ENCODE results near the gene TMEM14B. TPM values are rescaled to one million over a fixed set of nuclear protein-coding genes. Genes with fewer than 3 reads are reported as not detected.
A peak's percentile ranks its signal among the peaks of the same experiment; 100 is the strongest.
"Not testable (repeated sequence)": the region's sequence is repeated elsewhere in the genome, so short reads cannot be mapped to it uniquely, and the experiment has no call there.

Gene TMEM14B
- 118 TPM for total RNA-seq
- long read RNA-seq, transcript TMEM14B-202 (6 exons, 975 nt), result major isoform, 107 of 139 reads
- long read RNA-seq, transcript TMEM14B-201 (5 exons, 787 nt), result minor isoform, 15 of 139 reads
- long read RNA-seq, partial matches to known transcripts, result 1 of 139 reads
- long read RNA-seq, other reads (novel, unspliced or antisense), result 13 of 139 reads

GRCh38 chr6:10747251-10747972 is at the start of gene TMEM14B:
TSS of gene TMEM14B (plus strand) at chr6:10747805. CDS start at chr6:10749246, 1,441 bp downstream.
- peaks cover 50% of the 10 kb centered on the region for H3K4me1 ChIP-seq
- no peak for TF ChIP-seq CTCF (IDR thresholded peaks at IDR 0.05; ENCODE audit: borderline replicate concordance)
- peaks cover 17% of the 10 kb centered on the region for H3K36me3 ChIP-seq
- no peaks in the 10 kb centered on the region for H3K9me3 ChIP-seq (replicated peaks)
- peak within 1 kb of the TSS; percentile 89 for H3K4me3 ChIP-seq
- H3K27me3 ChIP-seq (ENCODE audit: low read depth), result no peaks in the 10 kb centered on the region
- H3K27ac ChIP-seq (replicated peaks), result peak within 1 kb of the TSS; percentile 88
- intact Hi-C loops (cut with micrococcal nuclease), result no loop called here
- peak; percentile 100 for DNase-seq

- Histone ChIP-seq H3K27me3 (ENCODE audit: low read depth) (no peaks in the 10 kb centered on the region), H3K9me3 (replicated peaks) (peaks cover 4% of the 10 kb centered on the region), H3K4me3 (no peak overlapping the region), H3K4me1 (no peaks in the 10 kb centered on the region), H3K27ac (replicated peaks) (no peak overlapping the region), H3K36me3 (peaks cover 12% of the 10 kb centered on the region)
- no peak for TF ChIP-seq CTCF (IDR thresholded peaks at IDR 0.05; ENCODE audit: borderline replicate concordance)
- DNase-seq, result no peak
- intact Hi-C loops (cut with micrococcal nuclease), result no loop called here
Observed at GRCh38 chr6:10713962-10714361, 33.6 kb upstream of the TMEM14B start.

- H3K36me3 ChIP-seq, result no peaks in the 10 kb centered on the region
- peak overlapping the region; percentile 70 for H3K4me3 ChIP-seq
- no peaks in the 10 kb centered on the region for H3K27me3 ChIP-seq (ENCODE audit: low read depth)
- H3K27ac ChIP-seq (replicated peaks), result peak overlapping the region; percentile 90
- intact Hi-C loops (cut with micrococcal nuclease), result no loop called here
- H3K9me3 ChIP-seq (replicated peaks), result peaks cover 4% of the 10 kb centered on the region
- peaks cover 44% of the 10 kb centered on the region for H3K4me1 ChIP-seq
- TF ChIP-seq CTCF (IDR thresholded peaks at IDR 0.05; ENCODE audit: borderline replicate concordance), result no peak
- no peak for DNase-seq
Observed at GRCh38 chr6:10719296-10719963, 28.2 kb upstream of the TMEM14B start.

- DNase-seq, result peak; percentile 55
- no peak for TF ChIP-seq CTCF (IDR thresholded peaks at IDR 0.05; ENCODE audit: borderline replicate concordance)
- H3K4me3 ChIP-seq, result peak overlapping the region; percentile 70
- peaks cover 2% of the 10 kb centered on the region for H3K36me3 ChIP-seq
- peaks cover 4% of the 10 kb centered on the region for H3K9me3 ChIP-seq (replicated peaks)
- peaks cover 49% of the 10 kb centered on the region for H3K4me1 ChIP-seq
- no peaks in the 10 kb centered on the region for H3K27me3 ChIP-seq (ENCODE audit: low read depth)
- intact Hi-C loops (cut with micrococcal nuclease), result no loop called here
- H3K27ac ChIP-seq (replicated peaks), result peak overlapping the region; percentile 90
Observed at GRCh38 chr6:10719964-10720264, 27.7 kb upstream of the TMEM14B start.

GRCh38 chr6:10720265-10720959 is 27.2 kb upstream of the TMEM14B start:
- H3K27ac ChIP-seq (replicated peaks), result peak overlapping the region; percentile 90
- no peaks in the 10 kb centered on the region for H3K27me3 ChIP-seq (ENCODE audit: low read depth)
- peak overlapping the region; percentile 70 for H3K4me3 ChIP-seq
- peaks cover 54% of the 10 kb centered on the region for H3K4me1 ChIP-seq
- DNase-seq, result peak; percentile 61
- intact Hi-C loops (cut with micrococcal nuclease), result no loop called here
- peaks cover 5% of the 10 kb centered on the region for H3K36me3 ChIP-seq
- no peak for TF ChIP-seq CTCF (IDR thresholded peaks at IDR 0.05; ENCODE audit: borderline replicate concordance)
- peaks cover 4% of the 10 kb centered on the region for H3K9me3 ChIP-seq (replicated peaks)

GRCh38 chr6:10720960-10721849 is 26.4 kb upstream of the TMEM14B start:
- intact Hi-C loops (cut with micrococcal nuclease); H3K9me3 ChIP-seq (replicated peaks); DNase-seq; H3K27me3 ChIP-seq (ENCODE audit: low read depth): not testable (repeated sequence)
- Histone ChIP-seq H3K27ac (replicated peaks) (peak overlapping the region; percentile 90), H3K36me3 (peaks cover 12% of the 10 kb centered on the region), H3K4me3 (peak overlapping the region; percentile 70), H3K4me1 (peaks cover 62% of the 10 kb centered on the region)
